Measurements from ENCODE around the gene RBM10.

GRCh38 chrX:47232803-47233332, 87.8 kb downstream of the RBM10 start, which contains the start of gene USP11:
- TF ChIP-seq REST (IDR thresholded peaks at IDR 0.05; ENCODE audit: insufficient read depth in 1 of 2, low read depth in 2 of 2, low read length in 2 of 2) (no peak), SIN3A (IDR thresholded peaks at IDR 0.05; ENCODE audit: borderline replicate concordance, insufficient read depth, low read length) (no peak), POLR2AphosphoS5 (IDR thresholded peaks at IDR 0.05; ENCODE audit: low read depth, low read length) (no peak; the same call in 1 of the 2 replicates)

Measured in PFSK-1 (cell line).